Posterior cingulate gyrus (tissue), 11 donors: ENCODE measurements around the gene ZNG1F.
"Not testable (repeated sequence)": the region's sequence is repeated elsewhere in the genome, so short reads cannot be mapped to it uniquely, and the experiment has no call there.

Experiments used
- DNase-seq, 10 donors: peaks; one replicate each; pipeline versions ENCODE4 v3.0.0 to v3.0.0-alpha.2; 2020 to 2021; ENCODE audit warnings: mixed read lengths in 3 of 10
- intact Hi-C: fragments of 100-400 bp; cut with DNase I; formaldehyde crosslinking; loops from one replicate; pipeline ENCODE4 v1.15.1; 2023

Gene ZNG1F

DNA sequence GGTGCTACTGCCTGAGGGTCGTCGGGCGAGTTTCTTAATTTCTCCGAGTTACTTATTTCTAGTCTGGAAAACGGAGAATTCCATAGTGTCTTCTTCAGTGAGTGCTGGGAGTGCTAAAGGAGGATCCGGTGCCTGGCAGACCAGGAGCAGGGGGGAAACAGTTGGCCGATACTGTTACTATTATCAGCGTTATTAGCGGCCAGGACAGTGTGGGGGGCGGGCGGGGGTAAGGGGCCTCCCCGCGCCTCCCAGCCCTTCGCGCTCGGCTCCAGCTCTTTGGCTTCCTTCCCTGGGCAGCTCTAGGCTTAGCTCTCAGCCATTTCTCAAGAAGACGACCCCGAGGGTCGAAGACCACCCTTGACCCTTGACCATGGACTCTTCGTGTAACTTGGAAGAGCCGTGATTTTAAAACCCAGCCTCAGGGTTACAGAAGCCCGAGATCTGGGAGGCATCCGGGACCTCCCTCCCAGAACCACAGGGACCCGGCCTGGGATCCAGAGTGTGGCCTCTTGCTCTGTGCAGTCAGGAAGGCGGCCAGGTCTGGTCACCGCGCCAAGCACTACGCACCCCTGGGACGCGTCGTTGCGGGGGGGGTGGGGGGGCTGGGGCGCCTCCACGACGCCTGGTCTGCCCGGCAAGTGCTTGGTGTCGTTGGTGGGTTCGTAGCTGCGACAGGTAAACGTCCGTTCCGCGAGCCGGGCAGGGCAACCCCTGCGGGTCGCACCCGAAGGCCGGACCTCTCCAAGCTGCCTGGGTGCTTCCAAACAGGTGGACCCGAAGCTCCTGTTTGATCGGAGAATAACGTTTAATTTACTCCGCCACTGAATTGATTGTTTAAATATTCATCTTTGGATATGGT, 64.6 kb downstream of the ZNG1F start:
- intact Hi-C loops = not testable (repeated sequence)
- peak in 2 of 10 donors; percentile 48 to 69 for DNase-seq

- peak in 2 of 10 donors; percentile 3 to 16 for DNase-seq
- intact Hi-C loops = not testable (repeated sequence)
These were observed 65.3 kb downstream of the ZNG1F start for GRCh38 chr9:41123812-41124211.

- intact Hi-C loops = not testable (repeated sequence)
These were observed 65.7 kb downstream of the ZNG1F start for GRCh38 chr9:41123396-41123795.

GRCh38 chr9:41120696-41121095, 68.4 kb downstream of the ZNG1F start:
- DNase-seq, intact Hi-C loops: not testable (repeated sequence)

More at GRCh38 chr9:41123396-41123795, 65.7 kb downstream of the ZNG1F start:
- DNase-seq = peak in 2 of 10 donors; percentile 10 to 47

- intact Hi-C loops = not testable (repeated sequence)
These were observed 69.4 kb downstream of the ZNG1F start for GRCh38 chr9:41119719-41120118.

DNA sequence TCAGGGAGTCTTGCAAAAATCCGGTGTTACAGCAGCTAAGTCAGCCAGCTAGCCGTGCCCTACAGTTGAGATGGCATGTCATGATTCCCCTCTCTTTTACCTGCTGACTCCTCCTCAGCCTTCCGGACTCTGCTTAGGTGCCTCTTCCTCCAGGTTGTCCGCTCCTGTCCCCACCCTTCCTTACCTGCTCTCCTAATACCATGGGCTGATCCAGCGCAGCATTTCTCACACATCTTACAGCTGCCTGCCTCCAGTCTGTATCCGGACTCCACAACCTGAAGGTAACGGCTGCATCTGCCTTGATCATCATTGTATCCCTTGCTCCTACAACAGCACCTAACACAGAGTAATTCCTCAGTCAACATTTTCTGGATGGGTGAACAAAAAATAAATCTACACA, 69.8 kb downstream of the ZNG1F start:
- DNase-seq = peak in 2 of 10 donors; percentile 5 to 29
- intact Hi-C loops = not testable (repeated sequence)

More at GRCh38 chr9:41119719-41120118, 69.4 kb downstream of the ZNG1F start:
- DNase-seq = not testable (repeated sequence)

DNA sequence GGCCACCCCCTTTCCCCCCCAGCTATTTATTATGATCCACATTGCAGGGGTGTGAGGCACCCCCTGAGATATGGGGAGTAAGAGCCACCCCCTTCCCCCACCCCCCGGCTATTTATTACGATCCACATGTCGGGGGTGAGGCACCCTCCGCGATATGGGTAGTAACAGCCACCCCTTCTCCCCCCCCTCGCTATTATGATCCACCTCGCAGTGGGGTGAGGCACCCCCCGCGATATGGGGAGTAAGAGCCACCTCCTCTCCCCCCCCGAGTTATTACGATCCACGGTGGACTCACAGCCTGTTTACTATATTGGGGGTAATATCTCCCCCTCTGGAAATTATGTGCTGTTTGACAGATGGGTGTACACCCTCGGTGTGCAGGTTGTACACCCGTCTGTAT, 75.8 kb downstream of the ZNG1F start:
- DNase-seq = peak in 1 of 10 donors; percentile 1
- intact Hi-C loops = not testable (repeated sequence)

DNA sequence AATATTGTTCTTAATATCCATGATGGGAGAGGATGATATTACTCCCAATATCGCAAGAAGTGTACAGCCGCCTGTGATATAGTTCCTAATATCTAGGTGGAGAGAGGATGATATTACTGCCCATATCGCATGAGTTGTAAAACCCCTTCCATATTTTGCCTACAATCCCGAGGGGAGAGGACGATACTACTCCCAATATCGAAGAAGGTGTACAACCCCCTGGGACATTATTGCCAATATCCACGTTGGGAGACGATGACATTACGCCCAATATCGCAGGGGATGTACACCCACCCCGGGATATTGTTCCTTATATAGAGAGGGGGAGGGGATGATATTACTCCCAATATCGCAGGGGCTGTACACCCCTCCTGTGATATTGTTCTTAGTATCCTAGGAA, 77.7 kb downstream of the ZNG1F start:
- DNase-seq = peak in 1 of 10 donors; percentile 26
- intact Hi-C loops = not testable (repeated sequence)

DNA sequence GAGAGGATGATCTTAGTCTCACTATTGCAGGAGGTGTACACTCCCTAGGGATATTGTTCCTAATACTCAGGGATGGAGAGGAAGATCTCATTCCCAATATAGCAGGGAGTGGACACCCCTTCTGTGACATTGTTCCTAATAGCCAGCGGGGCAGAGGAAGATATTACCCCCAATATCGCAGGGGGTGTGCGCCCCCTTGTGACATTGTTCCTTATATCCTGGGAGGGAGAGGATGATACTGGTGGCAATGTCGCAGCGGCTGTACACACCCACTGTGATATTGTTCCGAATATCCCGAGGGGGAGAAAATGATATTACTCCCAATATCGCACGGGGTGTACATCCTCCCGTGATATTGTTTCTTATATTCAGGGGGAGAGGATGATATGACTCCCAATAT, 78.2 kb downstream of the ZNG1F start:
- intact Hi-C loops = not testable (repeated sequence)
- DNase-seq = peak in 2 of 10 donors; percentile 36 to 50

DNA sequence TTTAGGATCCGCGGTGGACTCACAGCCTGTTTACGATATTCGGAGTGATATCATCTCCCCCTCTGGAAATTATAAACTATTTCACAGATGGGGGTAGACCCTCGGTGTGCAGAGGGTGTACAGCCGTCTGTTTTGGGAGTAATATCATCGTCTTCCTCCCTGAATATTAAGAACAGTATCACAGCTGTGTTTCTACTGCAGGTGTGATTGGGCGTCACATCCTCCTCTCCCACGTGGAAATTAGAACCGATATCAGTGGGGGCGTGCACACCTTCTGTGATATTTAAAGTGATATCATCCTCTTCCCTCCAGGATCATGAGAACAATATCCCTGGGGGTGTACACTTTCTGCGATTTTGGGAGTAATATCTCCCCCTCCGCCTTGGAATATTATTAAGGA, 79.9 kb downstream of the ZNG1F start:
- intact Hi-C loops = not testable (repeated sequence)
- peak in 1 of 10 donors; percentile 29 for DNase-seq

DNA sequence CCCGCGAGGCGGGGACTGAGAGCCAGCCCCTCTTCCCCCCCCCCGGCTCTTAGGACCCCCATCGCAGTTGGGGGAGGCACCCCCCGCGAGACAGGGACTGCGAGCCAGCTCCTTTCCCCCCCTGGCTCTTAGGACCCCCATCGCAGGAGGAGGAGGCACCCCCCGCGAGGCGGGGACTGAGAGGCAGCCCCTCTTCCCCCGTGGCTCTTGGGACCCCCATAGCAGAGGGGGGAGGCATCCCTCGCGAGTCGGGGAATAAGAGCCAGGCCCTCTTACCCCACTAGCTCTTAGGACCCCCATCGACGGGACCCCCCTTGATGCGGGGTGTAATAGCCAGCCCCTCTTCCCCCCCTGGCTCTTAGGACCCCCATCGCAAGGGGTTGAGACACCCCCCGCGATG, 80.3 kb downstream of the ZNG1F start:
- peak in 2 of 10 donors; percentile 29 to 43 for DNase-seq
- intact Hi-C loops = not testable (repeated sequence)

GRCh38 chr9:41106472-41107116, 82.5 kb downstream of the ZNG1F start:
- intact Hi-C loops = not testable (repeated sequence)
- peak in 1 of 10 donors; percentile 9 for DNase-seq

DNA sequence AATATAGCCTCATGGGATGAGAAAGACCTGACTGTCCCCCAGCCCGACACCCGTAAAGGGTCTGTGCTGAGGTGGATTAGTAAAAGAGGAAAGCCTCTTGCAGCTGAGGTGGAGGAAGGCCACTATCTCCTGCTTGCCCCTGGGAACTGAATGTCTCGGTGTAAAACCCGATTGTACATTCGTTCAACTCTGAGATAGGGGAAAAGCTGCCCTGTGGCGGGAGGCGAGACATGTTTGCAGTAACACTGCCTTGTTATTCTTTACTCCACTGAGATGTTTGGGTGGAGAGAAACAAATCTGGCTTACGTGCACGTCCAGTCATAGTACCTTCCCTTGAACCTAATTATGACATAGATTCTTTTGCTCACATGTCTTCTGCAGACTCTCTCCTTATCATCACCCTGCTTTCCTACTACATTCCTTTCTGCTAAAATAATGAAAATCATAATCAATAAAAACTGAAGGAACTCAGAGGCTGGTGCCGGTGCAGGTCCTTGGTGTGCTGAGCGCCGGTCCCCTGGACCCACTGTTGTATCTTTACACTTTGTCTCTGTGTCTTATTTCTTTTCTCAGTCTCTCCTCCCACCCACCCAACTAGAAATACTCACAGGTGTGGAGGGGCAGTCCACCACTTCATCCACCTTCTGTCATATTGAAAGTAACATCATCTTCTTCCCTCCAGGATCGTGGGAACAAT, 83.4 kb downstream of the ZNG1F start:
- intact Hi-C loops = not testable (repeated sequence)
- peak in 2 of 10 donors; percentile 48 to 74 for DNase-seq

DNA sequence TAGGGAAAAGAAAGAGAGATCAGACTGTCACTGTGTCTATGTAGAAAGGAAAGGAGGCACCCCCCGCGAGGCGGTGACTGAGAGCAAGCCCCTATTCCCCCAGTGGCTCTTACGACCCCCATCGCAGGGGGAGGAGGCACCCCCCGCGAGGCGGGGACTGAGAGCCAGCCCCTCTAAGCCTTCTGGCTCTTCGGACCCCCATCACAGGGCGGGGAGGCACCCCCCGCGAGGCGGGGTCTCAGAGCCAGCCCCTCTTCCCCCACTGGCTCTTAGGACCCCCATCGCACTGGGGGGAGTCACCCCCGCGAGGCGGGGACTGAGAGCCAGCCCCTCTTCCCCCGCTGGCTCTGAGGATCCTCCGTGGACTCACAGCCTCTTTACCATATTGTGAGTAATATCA, 84.6 kb downstream of the ZNG1F start:
- intact Hi-C loops, DNase-seq: not testable (repeated sequence)

DNA sequence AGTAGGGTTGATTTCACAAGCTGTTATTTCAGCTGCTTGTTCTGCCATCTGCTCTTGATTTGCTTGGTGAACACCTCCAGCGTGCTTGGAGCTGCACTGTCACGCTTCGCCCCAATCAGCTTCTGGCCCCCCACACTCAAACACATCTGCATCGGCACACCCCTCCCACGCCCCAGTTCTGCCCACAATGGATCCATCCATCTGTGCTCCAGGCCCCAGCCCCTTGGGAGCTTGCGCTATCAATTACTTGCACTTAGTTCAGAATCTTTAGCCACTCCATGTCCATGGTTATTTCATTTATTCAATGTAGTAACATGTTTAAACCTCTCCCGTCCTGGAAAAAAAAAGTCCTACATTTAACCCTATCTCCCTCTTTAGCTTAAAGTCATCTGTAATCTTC, 88.6 kb downstream of the ZNG1F start:
- peak in 3 of 10 donors; percentile 27 to 85 (median 74) for DNase-seq
- intact Hi-C loops = not testable (repeated sequence)

- intact Hi-C loops, DNase-seq: not testable (repeated sequence)
These were observed 90.4 kb downstream of the ZNG1F start for GRCh38 chr9:41098759-41099158.

- peak in 5 of 10 donors; percentile 42 to 93 (median 86) for DNase-seq
These were observed 94.1 kb downstream of the ZNG1F start for GRCh38 chr9:41095060-41095459.

GRCh38 chr9:41094010-41094773, 94.9 kb downstream of the ZNG1F start:
- intact Hi-C loops = not testable (repeated sequence)
- peak in 1 of 10 donors; percentile 1 for DNase-seq

More at GRCh38 chr9:41095060-41095459, 94.1 kb downstream of the ZNG1F start:
- intact Hi-C loops = not testable (repeated sequence)

DNA sequence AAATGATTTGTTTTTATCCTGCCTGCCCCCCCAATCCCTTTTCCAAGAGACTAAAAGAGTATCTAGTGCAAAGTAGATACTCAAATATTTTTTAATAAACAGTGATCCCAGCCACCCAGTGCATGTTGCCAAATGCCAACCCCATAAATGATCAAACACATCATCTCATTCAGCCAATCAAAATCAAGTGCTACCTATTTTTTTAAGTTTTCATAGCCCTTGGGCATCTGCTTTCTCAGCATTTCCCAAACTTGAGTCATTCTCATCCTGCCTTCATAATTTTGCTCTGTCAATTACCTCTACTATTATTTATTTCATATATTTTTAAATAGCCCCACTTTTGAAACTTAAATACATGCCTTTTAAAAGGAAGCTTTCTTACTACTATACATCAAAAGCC, 98.2 kb downstream of the ZNG1F start:
- DNase-seq, intact Hi-C loops: not testable (repeated sequence)

- intact Hi-C loops = not testable (repeated sequence)
These were observed 98.7 kb downstream of the ZNG1F start for GRCh38 chr9:41090386-41090785.

More at GRCh38 chr9:41090386-41090785, 98.7 kb downstream of the ZNG1F start:
- DNase-seq = not testable (repeated sequence)
